Measurements from ENCODE around the gene PRRC2B. TPM values are rescaled to one million over a fixed set of nuclear protein-coding genes. Genes with fewer than 3 reads are reported as not detected.

The PRRC2B gene
- total RNA-seq, result 54.3 and 70.0 TPM in 2 replicates

DNA sequence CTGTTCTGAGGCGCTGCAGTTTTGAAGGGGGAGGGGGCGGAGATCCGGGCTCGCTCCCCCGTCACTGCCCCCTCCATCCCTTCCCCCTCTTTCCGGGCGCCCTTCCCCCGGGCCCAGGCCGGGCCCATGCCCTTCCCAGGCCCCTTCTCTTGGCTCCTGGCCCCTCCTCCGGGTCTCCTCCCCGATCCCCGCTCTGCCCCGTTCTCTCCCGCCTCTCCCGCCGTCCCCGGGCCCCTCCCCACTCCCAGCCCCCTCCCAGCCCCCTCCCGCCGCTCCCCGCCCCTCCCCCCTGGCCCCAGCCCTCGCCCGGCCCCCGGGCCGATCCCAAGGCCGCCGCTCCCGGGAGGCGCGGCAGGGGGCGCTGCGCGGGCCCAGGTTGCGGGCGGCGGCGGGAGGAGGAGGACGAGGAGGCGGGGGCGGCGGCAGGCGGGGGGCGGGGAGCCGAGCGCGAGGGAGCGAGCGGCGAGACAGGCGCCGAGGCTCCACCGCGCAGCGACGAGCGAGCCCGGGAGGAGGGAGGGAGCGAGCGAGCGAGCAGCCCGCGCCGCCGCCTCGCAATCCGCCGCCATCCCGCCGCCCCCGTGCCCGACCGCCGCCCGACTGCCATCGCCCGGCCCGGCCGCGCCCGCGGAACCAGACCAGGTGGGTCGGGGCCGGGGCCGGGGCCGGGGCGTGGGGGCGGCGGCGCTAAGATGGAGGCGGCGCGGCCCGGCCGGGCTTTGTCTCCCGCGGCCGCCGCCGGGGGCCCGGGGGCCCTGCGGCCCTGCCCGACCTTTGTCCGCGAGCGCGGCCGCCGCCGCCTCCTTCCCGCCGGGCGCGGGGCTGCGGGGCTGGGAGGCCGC, at the start of gene PRRC2B:
Gene PRRC2B, plus strand, starts transcription at position 465 of the 842 bp plus-strand sequence. CDS start 36,059 bp downstream, outside the sequence.

GRCh38 chr9:131502781-131503625, 109.1 kb downstream of the PRRC2B start, which contains the start of gene POMT1:
POMT1 (plus strand) TSS chr9:131502918; CDS start chr9:131504219, 1,301 bp downstream.

GRCh38 chr9:131530920-131531832, 137.3 kb downstream of the PRRC2B start, which contains the start of gene UCK1:
UCK1 (minus strand) TSS chr9:131531263; CDS start chr9:131531174, 89 bp downstream.

GRCh38 chr9:131545003-131545785, 151.3 kb downstream of the PRRC2B start, which contains the start of gene PRRT1B:
PRRT1B (plus strand) TSS chr9:131545523; CDS start chr9:131545616, 93 bp downstream.

Other genes starting within 250 kb of the PRRC2B start
- 0.90 and 3.6 TPM in 2 replicates for gene FAM78A, start 117.6 kb upstream of the PRRC2B start, total RNA-seq
- 15.7 and 22.4 TPM in 2 replicates for gene PLPP7, start 104.4 kb upstream of the PRRC2B start, total RNA-seq
- gene POMT1, start 108.8 kb downstream of the PRRC2B start, total RNA-seq, result 19.6 and 57.9 TPM in 2 replicates
- gene UCK1, start 137.2 kb downstream of the PRRC2B start, total RNA-seq, result 34.5 and 35.8 TPM in 2 replicates
- not detected in 2 replicates for gene PRRT1B, start 151.4 kb downstream of the PRRC2B start, total RNA-seq

All from cardiac atrium fibroblast (primary cell).